NCI-H226 (cell line): ENCODE data around the gene STEAP4.

Experiments
- DNase-seq: peaks from one replicate; pipeline ENCODE4 v3.0.0-alpha.2; 2015

Gene STEAP4

DNA sequence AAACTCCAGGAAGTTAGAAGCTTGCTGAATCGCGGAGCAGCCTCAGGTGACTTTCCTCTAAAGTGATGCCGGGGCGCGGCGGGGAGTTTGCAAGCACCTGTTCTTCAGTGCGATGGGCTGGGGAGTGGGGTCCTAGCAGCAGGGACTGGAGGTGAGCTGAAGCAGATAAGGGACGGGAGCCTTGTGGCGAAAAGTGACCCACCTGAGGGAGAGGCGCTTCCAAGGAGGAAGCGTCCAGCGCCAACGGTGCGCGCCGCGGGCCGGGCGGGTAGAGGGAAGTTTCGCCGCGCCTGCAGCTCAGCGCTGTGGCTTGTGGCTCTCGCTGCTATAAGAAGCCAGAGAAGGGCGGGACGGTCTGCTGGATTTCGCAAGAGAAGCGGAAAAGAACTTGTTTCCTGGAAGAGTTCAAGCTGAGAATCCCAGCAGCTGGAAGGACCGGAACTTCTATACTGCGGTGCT is at the start of gene STEAP4:
Gene STEAP4 (minus strand): TSS at position 305 of the 459 bp plus-strand sequence. CDS start 22,625 bp downstream, outside the sequence.
- DNase-seq = no peak

DNA sequence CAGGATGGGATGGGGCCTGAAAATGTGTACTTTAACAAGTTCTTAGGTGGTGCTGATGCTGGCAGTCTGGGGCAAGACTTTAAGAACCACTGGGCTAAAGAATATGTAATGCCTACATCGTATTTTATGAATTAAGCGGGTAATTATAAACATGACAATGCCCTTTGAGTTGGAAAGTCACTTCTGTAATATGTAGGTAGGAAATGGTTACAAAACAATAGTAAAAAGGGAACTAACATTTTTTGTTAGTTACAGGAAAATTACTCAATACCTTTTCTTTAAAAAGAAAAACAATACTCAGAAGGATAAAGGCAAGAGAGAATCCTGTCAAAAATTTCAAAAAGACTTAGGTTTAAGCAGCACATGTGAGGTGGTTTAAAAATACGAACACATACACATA is 48.3 kb upstream of the STEAP4 start:
- no peak for DNase-seq

DNA sequence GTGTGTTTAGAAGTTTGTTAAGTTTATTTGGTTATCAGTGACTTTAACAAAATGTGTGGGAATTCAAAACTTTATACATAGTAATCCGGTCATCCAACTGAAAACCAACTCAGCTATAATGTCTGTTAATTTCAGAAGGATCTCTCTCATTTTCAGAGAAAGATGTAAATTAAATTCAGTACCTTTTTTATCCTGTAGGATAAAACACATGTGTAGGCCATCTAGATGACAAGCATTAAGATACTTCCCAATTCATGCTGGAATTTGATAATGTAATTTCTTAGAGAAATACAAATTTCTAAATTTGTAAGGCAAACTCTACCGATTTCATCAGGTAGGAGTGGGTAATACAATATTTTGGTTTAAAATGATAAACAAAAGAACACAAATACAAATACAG is 43.4 kb upstream of the STEAP4 start:
- no peak for DNase-seq

DNA sequence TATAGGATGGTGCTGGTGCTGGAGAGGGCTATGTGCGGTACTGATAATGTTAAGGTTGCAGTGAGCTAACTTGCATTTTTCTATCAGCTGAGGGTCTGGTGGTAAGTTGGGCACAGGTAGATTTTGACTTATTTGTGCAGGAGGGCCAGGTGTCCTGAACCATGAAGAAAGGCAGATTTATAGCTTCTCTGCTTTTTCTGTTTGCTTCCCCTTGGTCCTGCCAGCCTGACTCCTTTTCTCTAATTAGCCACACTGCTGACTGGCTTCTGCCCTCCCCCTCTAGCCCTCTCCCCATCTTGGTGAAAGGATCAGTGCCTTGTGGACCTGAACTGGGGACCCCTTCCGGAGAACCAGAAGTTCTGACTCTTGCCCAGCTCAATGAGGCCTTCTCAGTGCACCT is 40.8 kb upstream of the STEAP4 start:
- no peak for DNase-seq

DNA sequence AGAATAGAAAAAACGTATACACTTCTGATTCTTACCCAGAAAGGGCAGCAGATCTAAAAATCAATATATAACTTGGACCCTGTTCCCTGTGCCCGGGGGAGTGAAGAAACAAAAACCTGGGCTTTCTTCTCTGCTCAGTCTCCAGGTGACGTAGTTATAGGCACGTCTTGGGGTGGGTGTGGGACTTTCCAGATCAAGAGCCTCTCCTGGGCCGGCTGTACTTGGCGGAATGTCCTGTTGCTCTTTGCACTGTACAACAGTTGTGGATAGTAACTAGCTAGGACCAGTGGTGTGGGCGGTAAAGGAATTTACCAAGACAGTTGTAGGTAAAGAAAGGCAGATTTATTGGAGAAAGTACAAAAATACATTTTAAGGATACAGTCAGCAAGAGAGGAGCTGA is 40.4 kb upstream of the STEAP4 start:
- DNase-seq = no peak

DNA sequence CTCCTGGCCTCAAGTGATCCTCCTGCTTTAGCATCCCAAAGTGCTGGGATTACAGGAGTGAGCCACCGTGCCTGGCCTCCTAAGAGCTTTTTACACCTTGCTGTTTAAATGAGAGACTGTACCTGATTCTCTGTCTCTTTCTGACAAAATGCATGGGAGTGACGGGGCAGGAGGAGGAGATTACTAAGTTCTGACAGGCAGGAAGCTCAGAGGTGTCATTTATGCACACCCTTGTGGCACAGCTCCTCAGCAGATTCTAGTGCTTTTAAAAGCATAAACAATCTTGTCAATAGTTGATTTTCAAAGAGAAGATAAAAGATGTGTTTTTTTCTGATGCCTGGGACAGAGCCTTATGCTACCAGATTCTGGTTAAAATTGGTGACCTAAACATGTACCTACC is 39.7 kb upstream of the STEAP4 start:
- no peak for DNase-seq

DNA sequence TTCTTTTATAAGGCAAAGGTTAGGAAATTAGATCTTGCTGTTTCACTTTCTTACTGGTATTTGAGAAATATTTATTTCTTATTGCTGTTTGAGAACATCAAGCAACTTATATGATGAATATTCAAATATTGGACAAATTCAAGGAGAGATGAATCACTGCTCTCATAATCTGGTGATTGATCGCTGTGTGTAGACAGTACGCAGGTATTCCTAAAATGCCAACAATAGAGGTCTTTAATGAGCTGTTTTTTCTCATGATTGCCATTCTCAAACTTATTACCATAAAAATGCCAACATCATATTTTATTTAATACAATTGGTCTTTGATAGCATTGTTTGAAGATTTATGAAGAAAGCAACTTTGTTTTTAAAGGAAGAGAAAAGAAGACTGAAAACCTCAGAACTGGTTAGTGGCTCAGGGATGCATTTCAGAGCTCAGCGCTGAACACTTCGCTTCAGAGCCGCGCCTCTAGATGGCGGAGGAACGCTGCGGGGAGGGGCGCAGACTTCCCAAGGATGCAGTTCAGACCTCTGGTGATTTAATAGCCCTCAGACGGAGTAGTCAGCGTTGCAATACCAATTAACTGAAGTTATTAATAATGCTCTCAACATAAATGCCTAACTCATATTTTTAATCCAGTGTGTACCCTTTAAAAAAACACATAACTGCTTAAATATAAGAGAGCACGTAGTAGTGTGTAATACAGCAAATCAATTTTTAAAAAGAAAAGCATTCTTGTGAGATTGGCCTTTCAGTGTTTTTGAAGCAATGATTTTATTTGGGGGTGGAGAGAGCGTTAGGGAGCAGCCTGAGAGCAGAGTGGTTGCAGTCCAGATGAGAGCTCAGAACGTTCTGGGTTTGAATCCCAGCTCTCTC is 38.5 kb upstream of the STEAP4 start:
- DNase-seq = no peak

DNA sequence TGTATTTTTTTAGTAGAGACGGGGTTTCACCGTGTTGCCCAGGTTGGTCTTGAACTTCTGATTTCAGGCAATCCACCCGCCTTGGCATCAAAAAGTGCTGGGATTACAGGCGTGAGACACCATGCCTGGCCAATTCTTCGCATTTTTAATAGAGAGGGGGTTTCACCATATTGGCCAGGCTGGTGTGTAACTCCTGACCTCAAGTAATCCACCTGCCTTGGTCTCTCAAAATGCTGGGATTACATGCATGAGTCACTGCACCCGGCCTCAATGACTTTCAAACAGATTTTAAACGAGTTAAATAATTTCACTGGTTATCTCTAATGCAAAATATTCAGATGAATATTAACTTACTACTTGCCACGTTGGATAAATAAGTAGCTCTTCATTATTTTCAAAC is 37.6 kb upstream of the STEAP4 start:
- no peak for DNase-seq

DNA sequence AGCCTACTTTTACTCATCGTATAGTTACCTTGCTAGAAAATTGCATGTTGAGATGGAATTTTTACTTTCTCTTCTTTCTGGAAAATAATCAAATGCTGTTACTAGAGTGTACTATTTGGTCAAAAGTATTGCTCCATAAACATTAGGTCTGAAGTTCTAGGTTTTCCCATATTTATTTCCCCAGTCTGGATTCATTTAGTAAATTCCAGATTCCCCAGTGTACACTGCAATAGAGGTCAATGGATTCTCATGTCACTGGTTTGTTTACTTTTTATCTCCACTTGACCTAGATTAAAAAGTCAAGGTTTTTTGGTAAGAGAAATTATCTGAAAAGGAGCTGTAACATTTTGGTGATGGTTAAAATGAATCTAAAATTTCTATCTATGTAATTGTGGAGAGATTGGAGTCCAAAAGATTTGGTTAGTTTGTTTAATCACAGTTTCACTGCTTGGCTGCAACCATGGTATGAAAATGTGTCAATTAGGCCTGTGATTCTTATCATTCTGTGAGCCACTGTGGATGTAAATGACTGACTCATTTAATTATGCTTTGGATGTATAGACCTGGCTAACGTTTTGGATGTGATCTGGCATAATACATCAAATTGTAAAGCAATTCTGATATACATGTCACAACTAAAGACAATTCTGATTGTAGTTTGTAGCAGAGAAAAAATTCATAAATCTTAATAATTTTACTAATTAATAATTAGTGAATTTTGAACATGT is 32.7 kb upstream of the STEAP4 start:
- DNase-seq = no peak

DNA sequence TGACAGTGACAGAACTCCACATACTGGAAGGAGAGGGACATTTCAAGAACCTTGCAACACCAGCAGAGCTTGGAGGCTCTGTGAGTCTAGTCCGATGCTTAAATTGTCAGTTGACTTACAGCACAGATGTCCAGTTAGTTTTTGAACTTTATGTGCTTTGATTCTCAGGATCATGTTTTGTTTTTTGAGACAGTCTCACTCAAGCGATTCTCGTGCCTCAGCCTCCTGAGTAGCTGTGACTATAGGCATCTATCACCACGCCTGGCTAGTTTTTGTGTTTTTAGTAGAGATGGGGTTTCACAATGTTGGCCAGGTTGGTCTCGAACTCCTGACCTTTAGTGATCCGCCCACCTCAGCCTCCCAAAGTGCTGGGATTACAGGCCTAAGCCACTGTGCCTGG is 31.8 kb upstream of the STEAP4 start:
- no peak for DNase-seq

DNA sequence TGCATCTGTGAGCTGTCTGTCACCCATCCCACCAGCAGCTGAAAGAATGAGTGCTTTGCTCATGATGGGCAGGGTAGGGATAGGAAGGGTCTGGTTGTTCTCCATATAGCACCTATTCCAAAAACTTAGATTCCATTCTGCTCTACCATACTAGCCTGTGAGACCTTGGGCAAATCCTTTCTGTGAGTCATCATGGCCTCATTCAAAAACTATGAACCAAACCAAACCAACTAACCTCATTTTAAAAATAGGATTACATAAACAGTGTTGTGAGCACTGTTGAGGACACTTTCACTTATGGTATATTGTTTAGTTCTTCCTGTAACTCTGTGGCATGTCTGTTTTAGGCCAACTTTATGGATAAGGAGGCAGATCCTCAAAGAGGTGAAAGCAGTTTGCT is 30.9 kb upstream of the STEAP4 start:
- DNase-seq = peak; percentile 70

DNA sequence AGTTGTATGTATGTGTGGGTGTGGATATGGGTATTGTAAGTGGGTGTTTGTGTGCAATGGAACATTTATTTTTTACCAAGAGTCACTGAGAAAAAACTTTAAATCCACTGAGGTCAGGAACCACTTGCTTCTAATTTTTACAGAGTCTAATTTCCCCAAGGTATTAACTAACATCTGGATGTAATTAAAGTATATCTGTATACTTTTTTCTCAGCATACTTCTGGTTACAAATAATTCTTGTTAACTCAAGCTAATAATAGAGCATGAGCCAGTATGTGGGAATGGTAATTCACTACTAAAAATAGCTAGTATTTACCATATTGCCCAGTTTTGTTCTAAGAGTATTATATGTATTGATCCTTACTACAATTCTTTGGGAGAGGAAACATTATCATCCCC is 24.6 kb upstream of the STEAP4 start:
- DNase-seq = no peak

DNA sequence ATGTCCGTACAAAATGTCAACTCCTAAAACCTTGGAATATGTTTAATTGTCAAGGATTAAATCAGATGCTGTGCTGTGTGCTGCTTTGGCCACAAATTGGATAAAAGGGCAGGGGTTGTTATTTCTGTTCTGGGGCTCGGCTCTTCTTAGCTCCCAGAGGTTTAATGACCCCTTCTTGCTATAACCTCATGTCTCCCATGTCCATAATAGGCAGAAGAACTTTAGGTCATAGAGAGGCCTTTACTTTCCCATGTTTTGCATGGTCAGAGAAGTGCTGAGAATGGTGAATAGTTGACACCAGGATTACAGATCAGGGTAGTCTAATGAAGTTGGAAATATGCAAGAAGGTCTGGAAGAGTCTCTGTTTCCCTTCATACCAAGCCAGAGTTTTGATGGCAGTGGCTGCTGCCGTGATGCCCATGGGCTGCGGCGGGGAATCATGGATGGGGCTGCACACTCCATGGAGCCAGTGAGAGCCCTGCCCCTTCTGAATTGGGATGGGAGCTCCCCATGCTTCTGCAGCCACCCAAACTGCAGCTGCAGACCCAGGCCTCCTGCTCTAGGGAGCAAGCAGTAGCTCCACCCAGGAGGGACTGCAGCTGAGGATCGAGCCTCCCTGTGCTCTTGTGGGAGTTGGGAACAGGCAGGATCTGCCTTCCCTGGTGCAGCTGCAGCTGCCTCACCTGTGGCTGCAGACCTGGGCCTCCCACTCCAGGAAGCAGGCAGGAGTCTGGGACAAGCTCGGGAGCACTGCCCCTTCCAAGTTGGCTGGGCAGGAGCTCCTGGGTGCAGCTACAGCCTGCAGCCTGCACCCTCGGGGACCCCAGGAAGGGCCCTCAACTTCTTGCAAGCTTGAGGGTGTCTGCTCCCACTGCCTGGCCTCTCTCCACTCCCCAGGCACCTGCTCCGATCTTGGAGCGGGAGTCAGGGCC is 23.1 kb upstream of the STEAP4 start:
- no peak for DNase-seq

DNA sequence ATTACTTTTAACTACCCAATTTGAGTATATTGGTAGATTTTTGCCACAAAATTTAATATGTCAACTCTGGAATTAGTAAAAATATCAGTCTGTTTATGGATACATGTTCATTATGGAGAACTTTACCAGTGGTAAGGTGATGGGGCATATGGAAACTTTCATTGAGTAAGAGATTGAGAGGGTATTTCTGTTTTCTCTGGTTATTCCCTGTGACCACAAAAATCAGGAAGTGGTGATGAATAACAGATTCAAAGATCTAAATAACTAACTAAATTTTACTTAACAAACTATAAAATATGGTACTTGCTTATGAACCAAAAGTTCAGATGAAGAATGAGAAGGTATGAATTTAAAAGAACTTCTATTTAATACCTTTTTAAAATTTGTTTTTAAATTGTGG is 22.1 kb upstream of the STEAP4 start:
- no peak for DNase-seq

DNA sequence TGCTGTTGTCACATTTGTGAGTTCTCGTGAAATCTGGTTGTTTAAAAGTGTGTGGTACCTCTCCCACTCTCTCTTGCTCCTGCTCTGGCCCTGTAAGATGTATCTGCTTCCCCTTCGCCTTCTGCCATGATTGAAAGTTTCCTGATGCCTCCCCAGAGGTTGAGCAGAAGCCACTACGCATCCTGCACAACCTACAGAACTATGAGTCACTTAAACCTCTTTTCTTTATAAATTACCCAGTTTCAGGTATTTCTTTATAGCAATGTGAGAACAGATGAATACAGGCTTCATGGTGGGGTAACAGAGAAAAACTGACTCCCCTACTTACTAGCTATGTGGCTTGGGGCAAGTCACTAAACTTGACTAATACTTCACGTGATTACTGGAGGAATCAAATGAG is 18.0 kb upstream of the STEAP4 start:
- no peak for DNase-seq

DNA sequence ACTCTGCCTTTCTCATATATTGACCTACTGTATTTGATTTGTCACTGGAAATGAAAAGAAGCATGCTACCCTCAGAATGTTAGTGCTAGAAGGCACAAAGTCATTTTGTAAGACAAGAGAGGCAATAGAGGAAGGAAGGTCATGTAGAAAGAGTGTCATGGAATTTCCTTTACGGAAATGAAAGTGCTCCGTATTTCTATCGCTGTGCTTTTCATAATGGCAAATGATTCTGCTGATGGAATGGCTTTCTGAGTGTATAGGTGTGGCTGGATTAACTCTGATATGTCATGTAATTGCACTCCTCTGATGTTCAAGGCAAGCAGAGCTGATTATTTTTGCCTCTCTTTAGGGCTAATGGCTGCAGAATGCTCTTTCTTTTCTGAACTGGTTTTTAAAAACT is 15.5 kb upstream of the STEAP4 start:
- no peak for DNase-seq

DNA sequence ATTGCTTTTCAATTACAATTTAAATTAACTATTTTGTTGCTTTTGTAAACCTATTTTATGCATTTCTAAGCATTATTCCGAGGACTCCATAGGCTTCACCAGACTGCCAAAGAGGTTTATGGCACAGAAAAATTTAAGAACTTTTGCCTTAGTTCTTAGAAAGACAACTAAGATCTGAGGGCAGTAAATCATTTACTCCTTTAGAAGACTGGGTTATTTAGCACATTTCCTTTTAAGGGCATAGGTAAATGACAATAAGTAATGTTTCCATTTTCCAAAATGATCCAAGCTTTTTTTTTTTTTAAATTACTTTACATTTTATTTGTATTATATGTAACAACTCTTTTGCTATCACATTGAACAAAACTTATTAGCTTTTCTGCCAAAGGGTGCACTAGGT is 15.0 kb upstream of the STEAP4 start:
- DNase-seq = no peak

DNA sequence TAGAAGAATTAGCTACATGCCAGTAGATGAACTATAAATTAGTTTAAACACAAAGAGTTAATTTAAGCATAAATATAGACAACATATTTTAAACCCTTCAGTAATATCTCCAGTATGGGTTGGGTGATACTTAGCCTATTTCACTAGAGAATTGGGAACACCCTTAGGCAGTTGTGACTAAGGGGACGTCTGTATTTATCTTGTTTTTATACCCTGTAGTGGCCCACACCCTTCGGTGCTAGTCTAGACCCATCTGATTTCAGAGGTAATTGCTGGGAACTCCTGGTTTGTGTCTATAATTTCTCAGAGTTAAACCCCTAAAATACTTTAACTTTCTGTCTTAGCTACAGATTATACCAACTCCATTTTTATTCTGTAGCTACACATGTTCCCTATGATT is 11.5 kb upstream of the STEAP4 start:
- DNase-seq = no peak

DNA sequence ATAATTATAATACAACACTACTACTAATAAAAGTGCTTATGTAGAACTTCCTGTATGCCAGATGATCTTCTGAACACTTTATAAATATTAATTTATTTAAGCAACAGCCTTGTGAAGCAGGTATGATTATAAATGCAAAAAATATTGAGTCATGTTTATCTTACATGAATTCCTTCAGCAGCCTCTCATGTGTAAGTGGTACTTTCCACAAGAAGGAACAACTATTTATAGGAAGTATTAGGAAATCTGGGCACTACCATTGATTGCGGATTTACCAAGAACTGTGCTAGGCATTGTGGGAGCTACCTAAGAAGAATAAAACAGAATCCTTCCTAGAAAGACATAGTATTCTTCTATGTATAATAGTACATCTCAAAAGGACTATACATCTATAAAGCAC is 10.7 kb upstream of the STEAP4 start:
- peak; percentile 22 for DNase-seq

DNA sequence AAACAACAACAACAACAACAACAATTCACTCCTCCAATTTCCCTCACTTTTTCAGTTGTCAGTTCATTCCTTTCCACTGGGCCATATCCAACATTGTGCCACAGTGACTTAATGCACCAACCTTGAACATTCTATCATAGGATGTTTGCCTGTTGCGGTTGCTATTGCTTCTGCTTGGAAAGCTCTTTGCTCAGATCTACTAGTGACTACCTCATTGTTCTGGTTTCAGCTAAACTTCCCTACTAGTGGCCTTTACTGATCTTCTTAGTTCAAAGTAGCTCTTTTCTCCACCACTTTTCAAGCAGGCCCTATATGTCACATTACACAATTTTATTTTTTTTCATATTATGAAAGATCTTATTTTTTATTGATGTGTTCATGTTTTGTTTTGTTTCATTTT is 9.8 kb upstream of the STEAP4 start:
- no peak for DNase-seq

DNA sequence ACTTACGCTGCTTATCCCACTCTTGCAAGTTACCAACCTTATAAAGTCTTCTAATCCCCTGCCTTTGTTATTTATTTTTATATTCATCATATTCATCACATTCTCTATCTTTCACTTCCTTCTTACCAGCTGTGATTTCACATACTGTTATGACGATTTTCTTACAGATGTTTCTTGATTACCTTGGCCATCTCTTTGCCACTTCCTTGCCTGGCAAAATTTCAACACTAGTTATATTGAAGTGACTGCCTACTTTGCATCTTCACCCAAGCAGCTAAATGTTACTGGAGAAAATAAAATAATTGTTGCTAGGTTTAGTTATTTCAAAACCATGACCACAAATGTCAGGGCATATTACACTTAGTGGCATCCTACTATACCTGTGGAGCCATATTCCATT is 8.8 kb upstream of the STEAP4 start:
- DNase-seq = no peak

DNA sequence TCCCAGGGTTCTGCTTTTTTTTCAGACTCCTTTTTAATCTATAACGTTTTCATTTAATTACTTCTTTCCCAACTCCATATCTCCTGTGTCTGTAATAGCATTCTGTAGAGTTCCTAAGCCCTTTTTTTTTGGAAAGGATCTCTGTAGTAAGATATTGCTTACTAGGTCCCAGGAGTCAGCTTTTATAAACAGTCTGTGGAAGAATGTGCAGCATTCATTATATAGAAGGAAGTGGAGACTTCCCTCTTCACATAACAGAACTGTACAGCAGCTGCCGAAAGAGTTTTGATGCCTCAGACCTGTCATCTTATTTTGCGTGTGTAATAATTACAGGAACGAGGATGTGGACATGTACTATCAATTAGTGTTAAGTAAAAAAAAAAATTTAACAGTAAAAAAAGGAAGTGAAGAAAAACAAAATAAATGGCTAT is 7.4 kb upstream of the STEAP4 start:
- DNase-seq = no peak

DNA sequence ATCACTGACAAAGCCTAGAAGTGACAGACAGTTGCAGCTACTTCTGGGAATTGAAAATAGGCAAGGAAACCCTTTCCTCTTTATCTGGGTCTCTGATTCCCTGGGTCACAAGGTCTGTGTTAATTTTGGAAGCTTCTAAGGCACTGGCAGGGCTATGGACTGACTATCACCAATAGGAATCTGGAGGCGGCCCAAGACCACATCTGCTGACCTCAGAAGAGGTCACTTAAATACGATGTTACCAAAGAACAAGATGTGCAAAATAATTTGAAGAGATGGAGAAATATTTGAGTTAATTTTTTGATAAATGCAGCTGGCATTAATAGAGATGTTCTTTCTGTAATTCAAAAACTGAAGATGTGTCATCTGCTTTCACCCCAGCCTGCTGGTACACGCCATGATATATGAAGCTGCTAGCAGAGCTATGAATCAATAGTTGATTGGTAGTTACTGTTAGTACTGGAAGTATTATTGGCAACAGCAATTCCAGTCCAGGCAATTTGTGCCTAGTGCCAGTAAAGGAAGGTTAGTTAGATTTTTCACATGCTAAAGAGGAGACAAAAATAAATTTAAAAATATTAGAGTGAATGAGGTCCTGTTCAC is 5.5 kb upstream of the STEAP4 start:
- no peak for DNase-seq
